Duodenal mucosa (tissue), 2 donors: ENCODE results near the gene AFAP1.

ENCODE experiments used
- H3K27ac ChIP-seq: one replicate; pipeline ENCODE4 v1.7.0; 2013; ENCODE audit warnings: low read depth, low read length
- H3K27me3 ChIP-seq, 2 donors: one replicate each; pipeline ENCODE4 v1.7.0; 2013; ENCODE audit warnings: low read length in 2 of 2, control low read depth in 1 of 2; ENCODE audit not compliant: insufficient read depth in 2 of 2, control insufficient read depth in 1 of 2
- H3K36me3 ChIP-seq, 2 donors: one replicate each; pipeline ENCODE4 v1.7.0; 2013; ENCODE audit warnings: low read length in 2 of 2, control low read depth in 1 of 2; ENCODE audit not compliant: insufficient read depth in 2 of 2, control insufficient read depth in 1 of 2
- H3K4me1 ChIP-seq, 2 donors: one replicate each; pipeline ENCODE4 v1.7.0; 2013; ENCODE audit warnings: low read length in 2 of 2, control low read depth in 1 of 2; ENCODE audit not compliant: insufficient read depth in 2 of 2, control insufficient read depth in 1 of 2
- H3K4me3 ChIP-seq, 2 donors: one replicate each; pipeline ENCODE4 v1.7.0; 2013; ENCODE audit warnings: low read length in 2 of 2, low read depth in 1 of 2
- H3K9ac ChIP-seq, 2 donors: one replicate each; pipeline ENCODE4 v1.7.0; 2013; ENCODE audit warnings: low read length in 2 of 2, low read depth in 1 of 2
- H3K9me3 ChIP-seq, 2 donors: one replicate each; pipeline ENCODE4 v1.7.0; 2013; ENCODE audit warnings: low read length in 2 of 2, control low read depth in 1 of 2; ENCODE audit not compliant: control insufficient read depth in 1 of 2

The AFAP1 gene

GRCh38 chr4:7980036-7980435 is 40.4 kb upstream of the AFAP1 start:
- Histone ChIP-seq H3K4me1 (peaks cover 52 to 61% of the 10 kb centered on the region in 2 donors), H3K9me3 (no peaks in the 10 kb centered on the region), H3K27me3 (no peaks in the 10 kb centered on the region), H3K9ac (no peak overlapping the region), H3K27ac (no peak overlapping the region), H3K4me3 (no peak overlapping the region), H3K36me3 (no peaks in the 10 kb centered on the region)

GRCh38 chr4:7979652-7979968 is 39.9 kb upstream of the AFAP1 start:
- Histone ChIP-seq H3K9me3 (no peaks in the 10 kb centered on the region), H3K4me1 (peaks cover 50 to 57% of the 10 kb centered on the region in 2 donors), H3K4me3 (no peak overlapping the region), H3K27me3 (no peaks in the 10 kb centered on the region), H3K27ac (no peak overlapping the region), H3K9ac (no peak overlapping the region), H3K36me3 (no peaks in the 10 kb centered on the region)

GRCh38 chr4:7978907-7979651 is 39.4 kb upstream of the AFAP1 start:
- Histone ChIP-seq H3K9ac (peak overlapping the region in 1 of 2 donors; percentile 31), H3K4me3 (peak overlapping the region in 1 of 2 donors; percentile 8), H3K27me3 (no peaks in the 10 kb centered on the region), H3K9me3 (no peaks in the 10 kb centered on the region), H3K4me1 (peaks cover 47 to 51% of the 10 kb centered on the region in 2 donors), H3K36me3 (no peaks in the 10 kb centered on the region), H3K27ac (peak overlapping the region; percentile 62)

- no peaks in the 10 kb centered on the region for H3K27me3 ChIP-seq
- H3K4me1 ChIP-seq = peaks cover 41 to 45% of the 10 kb centered on the region in 2 donors
- H3K9ac ChIP-seq = peak overlapping the region in 1 of 2 donors; percentile 33
- peak overlapping the region; percentile 5 to 8 for H3K4me3 ChIP-seq
- H3K9me3 ChIP-seq = no peaks in the 10 kb centered on the region
- H3K36me3 ChIP-seq = no peaks in the 10 kb centered on the region
- peak overlapping the region; percentile 62 for H3K27ac ChIP-seq
Measured at GRCh38 chr4:7978489-7978888, 38.8 kb upstream of the AFAP1 start.

- H3K27ac ChIP-seq = no peak overlapping the region
- no peaks in the 10 kb centered on the region for H3K36me3 ChIP-seq
- H3K4me1 ChIP-seq = peaks cover 39 to 40% of the 10 kb centered on the region in 2 donors
- H3K9ac ChIP-seq = no peak overlapping the region
- no peaks in the 10 kb centered on the region for H3K27me3 ChIP-seq
- H3K4me3 ChIP-seq = no peak overlapping the region
- H3K9me3 ChIP-seq = no peaks in the 10 kb centered on the region
Measured at GRCh38 chr4:7976634-7977033, 37.0 kb upstream of the AFAP1 start.

GRCh38 chr4:7976025-7976424 is 36.4 kb upstream of the AFAP1 start:
- H3K36me3 ChIP-seq = no peaks in the 10 kb centered on the region
- peaks cover 40% of the 10 kb centered on the region in 2 donors for H3K4me1 ChIP-seq
- H3K9ac ChIP-seq = no peak overlapping the region
- no peaks in the 10 kb centered on the region for H3K9me3 ChIP-seq
- no peak overlapping the region for H3K27ac ChIP-seq
- no peak overlapping the region for H3K4me3 ChIP-seq
- H3K27me3 ChIP-seq = no peaks in the 10 kb centered on the region

- H3K4me1 ChIP-seq = peaks cover 49 to 50% of the 10 kb centered on the region in 2 donors
- H3K36me3 ChIP-seq = no peaks in the 10 kb centered on the region
- H3K4me3 ChIP-seq = no peak overlapping the region
- no peaks in the 10 kb centered on the region for H3K9me3 ChIP-seq
- no peaks in the 10 kb centered on the region for H3K27me3 ChIP-seq
- no peak overlapping the region for H3K27ac ChIP-seq
- H3K9ac ChIP-seq = no peak overlapping the region
Measured at GRCh38 chr4:7974425-7974824, 34.8 kb upstream of the AFAP1 start.

- Histone ChIP-seq H3K4me3 (no peak overlapping the region), H3K27me3 (no peaks in the 10 kb centered on the region), H3K27ac (no peak overlapping the region), H3K9me3 (no peaks in the 10 kb centered on the region), H3K4me1 (peaks cover 42 to 43% of the 10 kb centered on the region in 2 donors), H3K36me3 (no peaks in the 10 kb centered on the region), H3K9ac (no peak overlapping the region)
Measured at GRCh38 chr4:7973545-7973981, 33.9 kb upstream of the AFAP1 start.

GRCh38 chr4:7971881-7972500 is 32.3 kb upstream of the AFAP1 start:
- H3K4me3 ChIP-seq = no peak overlapping the region
- H3K27ac ChIP-seq = no peak overlapping the region
- H3K36me3 ChIP-seq = no peaks in the 10 kb centered on the region
- H3K9me3 ChIP-seq = no peaks in the 10 kb centered on the region
- peaks cover 38 to 47% of the 10 kb centered on the region in 2 donors for H3K4me1 ChIP-seq
- peak overlapping the region; percentile 25 to 41 for H3K9ac ChIP-seq
- H3K27me3 ChIP-seq = no peaks in the 10 kb centered on the region

- no peaks in the 10 kb centered on the region for H3K27me3 ChIP-seq
- peak overlapping the region; percentile 20 to 60 for H3K4me3 ChIP-seq
- no peaks in the 10 kb centered on the region for H3K9me3 ChIP-seq
- no peaks in the 10 kb centered on the region for H3K36me3 ChIP-seq
- no peak overlapping the region for H3K27ac ChIP-seq
- peak overlapping the region; percentile 41 to 44 for H3K9ac ChIP-seq
- peaks cover 38 to 47% of the 10 kb centered on the region in 2 donors for H3K4me1 ChIP-seq
Measured at GRCh38 chr4:7971159-7971631, 31.5 kb upstream of the AFAP1 start.
